EL (cell line): ENCODE measurements around the gene CBS.
"Not testable (repeated sequence)": the region's sequence is repeated elsewhere in the genome, so short reads cannot be mapped to it uniquely, and the experiment has no call there.

Experiments
- DNase-seq: peaks from one replicate; pipeline ENCODE4 v3.0.0-alpha.2; 2016

Gene CBS

GRCh38 chr21:43066690-43067089 lies 8.9 kb downstream of the CBS start:
- DNase-seq: not testable (repeated sequence)

- not testable (repeated sequence) for DNase-seq
Observed at GRCh38 chr21:43065991-43066390, 9.6 kb downstream of the CBS start.

- DNase-seq: not testable (repeated sequence)
Observed at GRCh38 chr21:43064265-43064917, 11.2 kb downstream of the CBS start.

- DNase-seq: not testable (repeated sequence)
Observed at GRCh38 chr21:43062955-43063664, 12.5 kb downstream of the CBS start.

GRCh38 chr21:43053112-43053511 lies 22.5 kb downstream of the CBS start:
- DNase-seq: not testable (repeated sequence)

GRCh38 chr21:43045876-43046821 lies 29.5 kb downstream of the CBS start:
- DNase-seq: not testable (repeated sequence)

- not testable (repeated sequence) for DNase-seq
Observed at GRCh38 chr21:43045165-43045875, 30.3 kb downstream of the CBS start.

GRCh38 chr21:43044547-43044946 lies 31.1 kb downstream of the CBS start:
- not testable (repeated sequence) for DNase-seq

GRCh38 chr21:43043291-43043690 lies 32.3 kb downstream of the CBS start:
- not testable (repeated sequence) for DNase-seq

- DNase-seq: not testable (repeated sequence)
Observed at GRCh38 chr21:43042169-43042568, 33.5 kb downstream of the CBS start.

- DNase-seq: not testable (repeated sequence)
Observed at GRCh38 chr21:43038659-43039044, 37.0 kb downstream of the CBS start.

GRCh38 chr21:43037918-43038658 lies 37.5 kb downstream of the CBS start:
- DNase-seq: not testable (repeated sequence)

GRCh38 chr21:43036889-43037288 lies 38.7 kb downstream of the CBS start:
- DNase-seq: not testable (repeated sequence)

- no peak for DNase-seq
Observed at GRCh38 chr21:43034826-43035225, 40.8 kb downstream of the CBS start.

- DNase-seq: peak; percentile 17
Observed at GRCh38 chr21:43034101-43034500, 41.5 kb downstream of the CBS start.

GRCh38 chr21:43031121-43031619 lies 44.5 kb downstream of the CBS start:
- no peak for DNase-seq

- DNase-seq: no peak
Observed at GRCh38 chr21:43029785-43030184, 45.9 kb downstream of the CBS start.

GRCh38 chr21:43027846-43028731 lies 47.5 kb downstream of the CBS start:
- DNase-seq: no peak

GRCh38 chr21:43025636-43026180 lies 49.9 kb downstream of the CBS start:
- DNase-seq: peak; percentile 69

GRCh38 chr21:43024439-43025136 lies 51.0 kb downstream of the CBS start:
- DNase-seq: no peak
